Neural crest cell (in vitro differentiated cells): ENCODE measurements around the gene SCAF11. TPM values are rescaled to one million over a fixed set of nuclear protein-coding genes. Genes with fewer than 3 reads are reported as not detected.

Source experiments
- DNase-seq: peaks from one replicate; pipeline ENCODE4 v3.0.0; 2021; ENCODE audit warnings: low read depth, mixed read lengths, low spot score
- H3K27ac Mint-ChIP-seq: one replicate; pipeline ENCODE4 v1.8.0; 2021; ENCODE audit warnings: mild to moderate bottlenecking, mixed read lengths; ENCODE audit not compliant: unreplicated experiment
- H3K27me3 Mint-ChIP-seq: 2 replicates; pipeline ENCODE4 v1.8.0; 2021; ENCODE audit warnings: low read depth, mild to moderate bottlenecking, mixed read lengths
- H3K36me3 Mint-ChIP-seq: 2 replicates; pipeline ENCODE4 v1.8.0; 2021; ENCODE audit warnings: low read depth, mild to moderate bottlenecking, mixed read lengths
- H3K4me1 Mint-ChIP-seq: 2 replicates; pipeline ENCODE4 v1.8.0; 2021; ENCODE audit warnings: mixed read lengths
- H3K4me3 Mint-ChIP-seq: one replicate; pipeline ENCODE4 v1.8.0; 2021; ENCODE audit warnings: mild to moderate bottlenecking, mixed read lengths
- H3K9me3 Mint-ChIP-seq: 2 replicates; pipeline ENCODE4 v1.8.0; 2021; ENCODE audit warnings: mixed read lengths
- CTCF ChIP-seq: fragments of 200-600 bp; sonication (generic); conservative IDR thresholded peaks from 2 replicates; pipeline ENCODE4 v1.5.0; 2021; ENCODE audit warnings: antibody characterized with exemption, mild to moderate bottlenecking
- total RNA-seq: library from RNA; stranded (reverse); gene quantifications from 2 replicates; pipeline ENCODE4 v1.2.1, GENCODE V29; 2021

SCAF11 gene
- total RNA-seq, 1 donor from 2014 or later = 114 TPM

- DNase-seq = no peak
- no peak for TF ChIP-seq CTCF
- H3K36me3 Mint-ChIP-seq = peaks cover 9% of the 10 kb centered on the region
- H3K9me3 Mint-ChIP-seq = no peaks in the 10 kb centered on the region
- no peak overlapping the region for H3K4me3 Mint-ChIP-seq
- H3K4me1 Mint-ChIP-seq = peaks cover 32% of the 10 kb centered on the region
- H3K27ac Mint-ChIP-seq = no peak overlapping the region
- no peaks in the 10 kb centered on the region for H3K27me3 Mint-ChIP-seq
Measured at GRCh38 chr12:45981075-45981837, 9.1 kb downstream of the SCAF11 start.

GRCh38 chr12:45980540-45980939, 9.8 kb downstream of the SCAF11 start:
- Mint-ChIP-seq H3K4me3 (no peak overlapping the region), H3K27ac (no peak overlapping the region), H3K27me3 (no peaks in the 10 kb centered on the region), H3K9me3 (no peaks in the 10 kb centered on the region), H3K36me3 (peaks cover 5% of the 10 kb centered on the region), H3K4me1 (peaks cover 27% of the 10 kb centered on the region)
- TF ChIP-seq CTCF = no peak
- DNase-seq = no peak

- H3K4me1 Mint-ChIP-seq = peaks cover 23% of the 10 kb centered on the region
- H3K9me3 Mint-ChIP-seq = no peaks in the 10 kb centered on the region
- TF ChIP-seq CTCF = no peak
- no peak overlapping the region for H3K4me3 Mint-ChIP-seq
- DNase-seq = no peak
- H3K36me3 Mint-ChIP-seq = peaks cover 17% of the 10 kb centered on the region
- no peaks in the 10 kb centered on the region for H3K27me3 Mint-ChIP-seq
- no peak overlapping the region for H3K27ac Mint-ChIP-seq
Measured at GRCh38 chr12:45978108-45978507, 12.3 kb downstream of the SCAF11 start.

GRCh38 chr12:45977620-45978019, 12.8 kb downstream of the SCAF11 start:
- Mint-ChIP-seq H3K36me3 (peaks cover 20% of the 10 kb centered on the region), H3K4me1 (peaks cover 23% of the 10 kb centered on the region), H3K4me3 (no peak overlapping the region)

GRCh38 chr12:45975506-45975905, 14.9 kb downstream of the SCAF11 start:
- Mint-ChIP-seq H3K27ac (no peak overlapping the region), H3K36me3 (peaks cover 28% of the 10 kb centered on the region), H3K4me1 (peaks cover 23% of the 10 kb centered on the region), H3K9me3 (no peaks in the 10 kb centered on the region), H3K4me3 (no peak overlapping the region), H3K27me3 (no peaks in the 10 kb centered on the region)
- DNase-seq = no peak
- no peak for TF ChIP-seq CTCF

More at GRCh38 chr12:45977620-45978019, 12.8 kb downstream of the SCAF11 start:
- Mint-ChIP-seq H3K9me3 (no peaks in the 10 kb centered on the region), H3K27ac (no peak overlapping the region), H3K27me3 (no peaks in the 10 kb centered on the region)
- no peak for DNase-seq
- no peak for TF ChIP-seq CTCF
